Body of pancreas (tissue), 4 donors: ENCODE measurements around the gene SEL1L3.

Experiments used
- POLR2A ChIP-seq, 3 donors: fragments of 450-650 bp; IDR thresholded peaks; one replicate each; pipeline ENCODE4 v1.6.1; 2016; ENCODE audit warnings: antibody characterized with exemption in 3 of 3, mild to moderate bottlenecking in 2 of 3
- TF ChIP-seq, protein P1 (sequence below), 7 experiments: fragments of 450-650 bp in 4 of 7; fragments of 200-600 bp in 3 of 7; sonication (generic) in 3 of 7; IDR thresholded peaks; one replicate each; pipeline ENCODE4 v1.5.1; 2016 to 2019; ENCODE audit warnings: antibody characterized with exemption in 7 of 7

DNA sequence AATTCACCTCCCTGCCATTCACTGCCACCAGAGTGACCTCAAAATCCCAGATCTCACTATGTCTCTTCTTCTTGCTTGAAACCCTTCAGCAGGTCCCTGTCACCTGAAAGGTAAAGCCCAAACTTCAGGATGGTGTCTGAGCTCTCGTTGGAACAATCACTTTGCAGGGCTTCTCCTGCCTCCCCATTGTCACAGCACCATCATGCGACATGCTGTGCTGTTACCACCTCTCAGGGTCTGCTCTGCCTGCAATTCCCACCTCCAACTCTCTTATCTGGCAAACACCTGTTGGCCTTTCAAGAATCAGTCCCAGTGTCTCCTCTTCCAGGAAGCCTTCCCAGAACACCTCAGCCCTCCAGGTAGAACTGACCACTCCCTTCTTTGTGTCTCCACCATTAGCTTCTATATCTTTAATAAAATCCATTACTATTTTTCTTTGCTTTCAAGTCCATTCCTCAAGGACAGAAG lies 46.2 kb downstream of the SEL1L3 start:
- TF ChIP-seq, protein P1, sequence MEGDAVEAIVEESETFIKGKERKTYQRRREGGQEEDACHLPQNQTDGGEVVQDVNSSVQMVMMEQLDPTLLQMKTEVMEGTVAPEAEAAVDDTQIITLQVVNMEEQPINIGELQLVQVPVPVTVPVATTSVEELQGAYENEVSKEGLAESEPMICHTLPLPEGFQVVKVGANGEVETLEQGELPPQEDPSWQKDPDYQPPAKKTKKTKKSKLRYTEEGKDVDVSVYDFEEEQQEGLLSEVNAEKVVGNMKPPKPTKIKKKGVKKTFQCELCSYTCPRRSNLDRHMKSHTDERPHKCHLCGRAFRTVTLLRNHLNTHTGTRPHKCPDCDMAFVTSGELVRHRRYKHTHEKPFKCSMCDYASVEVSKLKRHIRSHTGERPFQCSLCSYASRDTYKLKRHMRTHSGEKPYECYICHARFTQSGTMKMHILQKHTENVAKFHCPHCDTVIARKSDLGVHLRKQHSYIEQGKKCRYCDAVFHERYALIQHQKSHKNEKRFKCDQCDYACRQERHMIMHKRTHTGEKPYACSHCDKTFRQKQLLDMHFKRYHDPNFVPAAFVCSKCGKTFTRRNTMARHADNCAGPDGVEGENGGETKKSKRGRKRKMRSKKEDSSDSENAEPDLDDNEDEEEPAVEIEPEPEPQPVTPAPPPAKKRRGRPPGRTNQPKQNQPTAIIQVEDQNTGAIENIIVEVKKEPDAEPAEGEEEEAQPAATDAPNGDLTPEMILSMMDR (IDR thresholded peaks at IDR 0.05), result no peak
- no peak for TF ChIP-seq POLR2A (IDR thresholded peaks at IDR 0.05)
